GM12864 (cell line): ENCODE results near the gene AFP.

ENCODE experiments used
- DNase-seq: peaks from one replicate; pipeline ENCODE4 v3.0.0-alpha.2; 2011; ENCODE audit warnings: low read depth
- H3K4me3 ChIP-seq: 2 replicates; pipeline ENCODE4 v1.5.1; 2011; ENCODE audit warnings: mild to moderate bottlenecking, low read depth, low read length, control low read depth
- TF ChIP-seq, protein P1 (sequence below): IDR thresholded peaks from 2 replicates; pipeline ENCODE4 v1.5.1; 2011; ENCODE audit warnings: low read depth, mild to moderate bottlenecking, moderate library complexity, low read length, control low read depth, inconsistent platforms; ENCODE audit errors: missing control alignments

AFP gene

DNA sequence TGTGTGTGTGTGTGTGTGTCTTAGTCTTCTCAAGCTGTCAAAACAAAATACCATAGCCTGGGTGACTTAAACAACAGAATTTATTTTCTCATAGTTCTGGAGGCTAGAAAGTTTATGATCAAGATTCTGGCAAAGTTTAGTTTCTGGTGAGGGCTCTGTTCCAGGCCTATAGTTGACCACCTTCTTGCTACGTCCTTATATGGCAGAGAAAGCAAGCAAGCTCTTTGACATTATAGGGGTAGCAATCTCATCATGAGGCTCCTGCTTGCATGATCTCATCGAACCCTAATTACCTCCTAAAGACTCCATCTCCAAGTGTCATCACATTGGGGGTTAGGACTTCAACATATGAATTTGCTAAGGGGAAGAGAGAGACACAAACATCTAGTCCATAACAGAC, 6.9 kb upstream of the AFP start:
- TF ChIP-seq, protein P1, sequence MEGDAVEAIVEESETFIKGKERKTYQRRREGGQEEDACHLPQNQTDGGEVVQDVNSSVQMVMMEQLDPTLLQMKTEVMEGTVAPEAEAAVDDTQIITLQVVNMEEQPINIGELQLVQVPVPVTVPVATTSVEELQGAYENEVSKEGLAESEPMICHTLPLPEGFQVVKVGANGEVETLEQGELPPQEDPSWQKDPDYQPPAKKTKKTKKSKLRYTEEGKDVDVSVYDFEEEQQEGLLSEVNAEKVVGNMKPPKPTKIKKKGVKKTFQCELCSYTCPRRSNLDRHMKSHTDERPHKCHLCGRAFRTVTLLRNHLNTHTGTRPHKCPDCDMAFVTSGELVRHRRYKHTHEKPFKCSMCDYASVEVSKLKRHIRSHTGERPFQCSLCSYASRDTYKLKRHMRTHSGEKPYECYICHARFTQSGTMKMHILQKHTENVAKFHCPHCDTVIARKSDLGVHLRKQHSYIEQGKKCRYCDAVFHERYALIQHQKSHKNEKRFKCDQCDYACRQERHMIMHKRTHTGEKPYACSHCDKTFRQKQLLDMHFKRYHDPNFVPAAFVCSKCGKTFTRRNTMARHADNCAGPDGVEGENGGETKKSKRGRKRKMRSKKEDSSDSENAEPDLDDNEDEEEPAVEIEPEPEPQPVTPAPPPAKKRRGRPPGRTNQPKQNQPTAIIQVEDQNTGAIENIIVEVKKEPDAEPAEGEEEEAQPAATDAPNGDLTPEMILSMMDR, result no peak
- no peak overlapping the region for H3K4me3 ChIP-seq
- no peak for DNase-seq

DNA sequence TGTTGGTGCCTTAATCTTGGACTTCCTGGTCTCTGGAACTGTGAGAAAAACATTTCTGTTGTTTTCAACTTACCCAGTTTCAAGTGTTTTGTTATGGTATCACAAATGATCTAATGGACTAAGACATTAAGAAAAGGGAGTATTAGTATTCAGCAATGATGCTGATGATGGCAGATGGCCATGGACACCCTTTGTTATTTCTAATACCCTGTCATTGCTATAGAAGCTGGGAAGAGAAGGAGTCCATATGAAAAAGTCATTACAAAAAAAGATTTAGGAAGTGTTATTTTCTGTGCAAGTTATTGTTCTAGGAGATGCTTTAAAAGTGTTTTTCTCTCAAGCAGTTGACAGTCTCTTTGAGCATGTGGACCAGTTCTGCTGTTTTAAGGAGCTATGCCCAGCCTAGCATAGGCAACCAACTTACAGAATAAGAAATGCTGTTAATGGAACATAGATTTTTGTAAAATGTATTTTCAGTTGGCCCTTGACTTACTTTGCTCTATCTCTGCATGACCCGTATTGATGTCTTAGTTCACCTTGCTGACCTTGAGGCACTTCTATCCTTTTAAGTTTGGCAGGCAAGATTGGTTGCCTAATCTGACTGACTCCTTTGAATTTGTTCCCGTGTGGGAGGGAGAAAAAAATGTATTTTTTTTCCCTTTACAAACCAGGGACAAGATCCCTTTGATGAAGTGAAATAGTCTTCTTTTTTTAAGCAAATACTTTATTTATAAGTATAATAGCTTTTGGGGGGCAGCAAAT, 6.0 kb upstream of the AFP start:
- TF ChIP-seq, protein P1, result no peak
- no peak for DNase-seq
- H3K4me3 ChIP-seq, result no peak overlapping the region

DNA sequence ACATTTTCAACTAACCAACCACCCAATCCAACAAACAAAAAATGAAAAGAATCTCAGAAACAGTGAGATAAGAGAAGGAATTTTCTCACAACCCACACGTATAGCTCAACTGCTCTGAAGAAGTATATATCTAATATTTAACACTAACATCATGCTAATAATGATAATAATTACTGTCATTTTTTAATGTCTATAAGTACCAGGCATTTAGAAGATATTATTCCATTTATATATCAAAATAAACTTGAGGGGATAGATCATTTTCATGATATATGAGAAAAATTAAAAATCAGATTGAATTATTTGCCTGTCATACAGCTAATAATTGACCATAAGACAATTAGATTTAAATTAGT, 4.2 kb upstream of the AFP start:
- DNase-seq, result no peak
- H3K4me3 ChIP-seq, result no peak overlapping the region
- TF ChIP-seq, protein P1, result no peak

DNA sequence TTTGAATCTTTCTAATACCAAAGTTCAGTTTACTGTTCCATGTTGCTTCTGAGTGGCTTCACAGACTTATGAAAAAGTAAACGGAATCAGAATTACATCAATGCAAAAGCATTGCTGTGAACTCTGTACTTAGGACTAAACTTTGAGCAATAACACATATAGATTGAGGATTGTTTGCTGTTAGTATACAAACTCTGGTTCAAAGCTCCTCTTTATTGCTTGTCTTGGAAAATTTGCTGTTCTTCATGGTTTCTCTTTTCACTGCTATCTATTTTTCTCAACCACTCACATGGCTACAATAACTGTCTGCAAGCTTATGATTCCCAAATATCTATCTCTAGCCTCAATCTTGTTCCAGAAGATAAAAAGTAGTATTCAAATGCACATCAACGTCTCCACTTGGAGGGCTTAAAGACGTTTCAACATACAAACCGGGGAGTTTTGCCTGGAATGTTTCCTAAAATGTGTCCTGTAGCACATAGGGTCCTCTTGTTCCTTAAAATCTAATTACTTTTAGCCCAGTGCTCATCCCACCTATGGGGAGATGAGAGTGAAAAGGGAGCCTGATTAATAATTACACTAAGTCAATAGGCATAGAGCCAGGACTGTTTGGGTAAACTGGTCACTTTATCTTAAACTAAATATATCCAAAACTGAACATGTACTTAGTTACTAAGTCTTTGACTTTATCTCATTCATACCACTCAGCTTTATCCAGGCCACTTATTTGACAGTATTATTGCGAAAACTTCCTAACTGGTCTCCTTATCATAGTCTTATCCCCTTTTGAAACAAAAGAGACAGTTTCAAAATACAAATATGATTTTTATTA, 3.6 kb upstream of the AFP start:
- DNase-seq, result no peak
- TF ChIP-seq, protein P1, result no peak
- H3K4me3 ChIP-seq, result no peak overlapping the region

DNA sequence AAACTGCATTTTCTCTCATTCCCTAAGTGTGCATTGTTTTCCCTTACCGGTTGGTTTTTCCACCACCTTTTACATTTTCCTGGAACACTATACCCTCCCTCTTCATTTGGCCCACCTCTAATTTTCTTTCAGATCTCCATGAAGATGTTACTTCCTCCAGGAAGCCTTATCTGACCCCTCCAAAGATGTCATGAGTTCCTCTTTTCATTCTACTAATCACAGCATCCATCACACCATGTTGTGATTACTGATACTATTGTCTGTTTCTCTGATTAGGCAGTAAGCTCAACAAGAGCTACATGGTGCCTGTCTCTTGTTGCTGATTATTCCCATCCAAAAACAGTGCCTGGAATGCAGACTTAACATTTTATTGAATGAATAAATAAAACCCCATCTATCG, 2.9 kb upstream of the AFP start:
- no peak for DNase-seq
- TF ChIP-seq, protein P1, result no peak
- H3K4me3 ChIP-seq, result no peak overlapping the region

DNA sequence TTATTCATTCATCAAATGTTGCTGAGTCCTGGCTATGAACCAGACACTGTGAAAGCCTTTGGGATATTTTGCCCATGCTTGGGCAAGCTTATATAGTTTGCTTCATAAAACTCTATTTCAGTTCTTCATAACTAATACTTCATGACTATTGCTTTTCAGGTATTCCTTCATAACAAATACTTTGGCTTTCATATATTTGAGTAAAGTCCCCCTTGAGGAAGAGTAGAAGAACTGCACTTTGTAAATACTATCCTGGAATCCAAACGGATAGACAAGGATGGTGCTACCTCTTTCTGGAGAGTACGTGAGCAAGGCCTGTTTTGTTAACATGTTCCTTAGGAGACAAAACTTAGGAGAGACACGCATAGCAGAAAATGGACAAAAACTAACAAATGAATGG, 1.7 kb upstream of the AFP start:
- DNase-seq, result no peak
- H3K4me3 ChIP-seq, result no peak overlapping the region
- TF ChIP-seq, protein P1, result peak; percentile 59
